Measurements from ENCODE around the gene TTLL7.
A peak's percentile ranks its signal among the peaks of the same experiment; 100 is the strongest.

The TTLL7 gene

DNA sequence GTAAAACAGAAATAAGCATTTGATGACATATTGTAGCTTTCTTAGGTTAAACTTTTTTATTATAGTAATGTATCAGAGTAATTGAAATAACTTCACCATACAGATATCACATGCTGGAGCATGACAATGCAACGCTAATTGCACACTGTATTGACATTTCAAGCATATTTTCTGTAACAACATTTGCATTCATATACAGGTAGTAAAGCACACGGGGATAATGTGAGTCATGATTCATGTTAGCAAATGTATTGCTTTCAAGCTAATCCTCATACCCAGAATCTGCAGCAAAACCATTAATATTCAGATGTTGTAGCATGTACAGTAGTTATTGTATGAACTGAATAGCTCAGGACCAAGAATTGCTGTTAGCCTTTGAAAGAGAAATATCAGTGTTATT is 133.9 kb downstream of the TTLL7 start:
- DNase-seq (ENCODE audit: low spot score), result no peak

DNA sequence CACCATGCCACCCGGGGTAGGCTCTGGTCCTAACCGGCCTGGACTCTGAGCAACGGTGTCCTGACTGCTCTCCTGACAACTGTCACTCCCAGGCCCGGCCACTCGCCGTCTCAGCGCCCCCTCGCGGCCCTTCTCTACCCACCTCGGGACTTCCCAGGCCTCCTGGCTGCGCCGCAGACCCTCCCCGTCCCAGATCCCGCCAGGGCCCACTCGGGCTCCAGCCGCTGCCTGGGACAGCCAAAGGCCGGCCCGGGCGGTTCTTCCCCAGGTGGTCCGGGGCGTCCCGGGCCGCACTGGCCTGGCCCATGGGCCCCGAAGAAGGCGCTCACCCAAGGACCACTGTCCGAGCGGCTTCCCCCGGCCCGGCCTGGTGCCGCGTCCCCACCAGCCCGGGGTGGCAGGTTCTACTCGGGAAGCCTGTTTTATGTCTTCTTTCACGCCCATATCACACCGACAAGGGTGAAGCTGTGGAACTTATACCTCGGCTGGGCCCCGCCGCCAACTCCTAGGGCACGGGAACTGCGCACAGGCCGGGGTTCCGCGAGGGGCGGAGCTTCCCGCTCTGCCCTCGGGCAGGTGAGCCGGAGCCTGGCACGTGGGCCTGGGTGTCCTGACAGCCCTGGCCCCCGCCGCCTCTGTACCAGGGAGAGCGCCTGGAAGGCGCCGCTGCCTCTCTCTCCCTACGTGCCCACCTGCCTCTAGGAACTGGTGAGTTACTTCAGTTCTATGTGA is 138.3 kb downstream of the TTLL7 start:
- peak; percentile 79 for DNase-seq (ENCODE audit: low spot score)

DNA sequence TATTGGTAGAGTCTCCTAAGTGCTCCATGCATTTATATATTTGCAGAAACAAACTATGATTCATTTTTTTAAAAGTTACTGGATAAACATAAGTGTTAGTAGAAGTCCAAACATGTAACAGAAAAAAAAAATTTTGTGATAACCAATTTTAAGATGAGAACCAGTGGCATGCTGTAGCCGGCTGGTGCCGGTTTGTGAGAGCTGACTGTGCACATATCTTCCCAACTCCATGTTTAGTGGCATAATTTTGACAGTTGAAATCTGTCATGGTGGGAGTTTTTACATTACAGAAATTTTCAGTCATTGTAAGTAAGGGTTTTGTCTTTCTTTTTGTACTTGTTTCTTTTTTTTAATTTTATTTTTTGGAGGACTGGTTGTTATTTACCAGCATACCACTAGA is 141.2 kb downstream of the TTLL7 start:
- DNase-seq (ENCODE audit: low spot score), result no peak

DNA sequence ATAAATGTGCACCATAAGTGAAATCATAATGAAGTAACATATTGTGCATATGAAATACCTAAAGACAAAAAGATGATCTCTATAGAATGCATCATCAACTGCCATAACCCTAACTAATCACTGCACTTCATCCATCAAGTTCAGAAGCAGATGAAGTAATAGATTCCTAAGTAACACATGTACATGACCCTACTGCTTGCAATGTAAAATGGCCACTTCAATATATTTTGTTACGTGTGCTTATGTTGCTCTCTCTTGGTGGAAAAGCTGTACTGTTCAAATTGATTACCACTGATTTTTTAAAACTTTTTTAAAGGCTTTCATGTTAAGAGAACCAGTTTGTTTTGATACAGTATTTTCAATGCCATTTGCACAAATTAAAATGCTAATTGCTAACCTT is 141.8 kb downstream of the TTLL7 start:
- DNase-seq (ENCODE audit: low spot score), result peak; percentile 50

DNA sequence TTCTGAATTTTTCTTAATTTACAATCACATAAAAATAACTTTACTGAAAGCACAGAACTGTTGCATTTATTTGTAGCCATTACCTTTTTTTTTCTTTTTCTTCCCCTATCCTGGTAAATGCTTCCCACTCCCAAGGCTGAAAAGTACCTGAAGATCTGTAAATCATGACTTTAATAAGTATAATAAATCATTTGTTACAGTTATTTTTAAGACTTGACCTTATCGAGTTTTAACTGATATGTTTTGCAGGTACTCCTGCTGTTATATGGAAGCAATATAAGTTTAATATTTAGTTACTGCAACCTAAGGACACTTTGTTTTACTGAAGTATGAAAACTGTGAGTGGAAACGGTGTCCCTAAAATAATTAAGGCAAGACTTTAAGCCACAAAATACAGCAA is 142.6 kb downstream of the TTLL7 start:
- no peak for DNase-seq (ENCODE audit: low spot score)

DNA sequence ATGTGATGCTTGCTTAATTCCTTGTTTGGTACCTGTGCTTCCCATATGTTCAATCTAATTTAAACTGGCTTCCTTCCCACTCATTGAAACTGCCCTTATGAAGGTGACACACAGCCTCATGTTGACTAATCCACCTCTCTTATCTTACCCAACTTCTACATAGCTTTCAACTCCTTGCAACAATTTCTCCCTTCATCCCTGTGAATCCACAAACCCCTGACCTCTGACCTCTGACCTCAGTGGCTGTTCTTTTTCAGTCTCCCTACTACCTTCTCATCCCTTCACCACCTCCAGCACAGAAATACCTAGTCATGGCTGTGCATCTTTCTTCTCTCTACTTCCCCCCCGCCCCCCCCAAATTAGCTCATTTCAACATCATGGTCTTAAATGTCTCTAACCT is 144.5 kb downstream of the TTLL7 start:
- DNase-seq (ENCODE audit: low spot score), result no peak

DNA sequence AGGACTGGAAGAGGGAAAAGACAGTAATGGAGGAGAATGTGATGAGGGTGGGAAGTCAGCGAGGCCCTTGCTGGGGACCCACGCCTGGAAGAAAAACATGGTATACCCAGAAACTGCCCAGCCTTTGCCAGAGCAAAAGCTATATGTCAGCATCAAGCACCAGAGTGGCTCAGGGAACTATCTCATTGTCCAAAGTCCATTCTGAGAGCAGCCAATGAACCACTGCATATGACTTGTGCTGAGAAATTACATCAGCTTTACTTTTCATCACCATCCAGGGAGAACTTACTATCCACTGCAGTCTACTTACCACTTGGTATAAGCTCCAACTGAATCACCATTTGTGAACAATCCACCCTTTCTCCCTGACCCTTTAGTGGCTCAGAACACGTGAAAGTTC is 148.1 kb downstream of the TTLL7 start:
- no peak for DNase-seq (ENCODE audit: low spot score)

DNA sequence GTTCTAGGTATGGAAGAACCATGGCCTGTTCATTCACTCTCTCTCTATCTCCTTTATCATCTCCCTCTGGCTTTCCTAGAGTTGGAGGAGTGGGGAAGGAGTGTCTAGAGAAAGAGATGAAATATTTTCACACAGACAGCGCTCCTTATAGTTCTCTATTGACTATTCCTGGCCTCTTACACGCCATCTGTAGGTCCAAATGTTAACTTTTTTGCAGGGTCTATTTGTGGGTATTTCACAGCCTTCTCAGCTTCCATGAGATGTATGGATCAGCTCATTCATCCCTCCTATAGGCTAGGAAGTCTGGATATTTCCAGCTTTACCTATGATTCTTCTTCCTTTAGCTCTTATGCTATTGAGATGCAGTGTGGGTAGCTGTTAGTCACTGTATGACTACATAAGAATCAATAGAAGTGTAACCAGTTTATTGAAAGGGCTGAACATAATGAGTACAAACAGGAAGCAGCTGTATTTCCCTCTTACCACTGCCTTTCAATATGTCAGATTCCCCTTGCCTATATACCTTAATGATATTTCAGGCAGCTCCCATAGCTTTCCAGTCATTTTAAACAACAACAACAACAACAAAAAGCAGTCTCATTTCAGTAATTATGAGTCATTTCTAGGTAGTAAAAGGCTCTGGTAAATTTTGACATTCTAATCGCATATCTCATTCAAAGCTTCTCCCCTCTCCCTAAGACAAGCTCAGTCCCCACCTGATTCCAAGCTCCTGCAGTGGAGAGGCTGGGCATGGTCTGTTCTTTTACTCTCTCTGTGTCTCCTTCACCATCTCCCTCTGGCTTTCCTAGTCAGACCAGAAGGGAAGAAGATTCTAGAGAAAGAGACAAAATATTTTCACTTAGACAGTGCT is 149.5 kb downstream of the TTLL7 start:
- no peak for DNase-seq (ENCODE audit: low spot score)

DNA sequence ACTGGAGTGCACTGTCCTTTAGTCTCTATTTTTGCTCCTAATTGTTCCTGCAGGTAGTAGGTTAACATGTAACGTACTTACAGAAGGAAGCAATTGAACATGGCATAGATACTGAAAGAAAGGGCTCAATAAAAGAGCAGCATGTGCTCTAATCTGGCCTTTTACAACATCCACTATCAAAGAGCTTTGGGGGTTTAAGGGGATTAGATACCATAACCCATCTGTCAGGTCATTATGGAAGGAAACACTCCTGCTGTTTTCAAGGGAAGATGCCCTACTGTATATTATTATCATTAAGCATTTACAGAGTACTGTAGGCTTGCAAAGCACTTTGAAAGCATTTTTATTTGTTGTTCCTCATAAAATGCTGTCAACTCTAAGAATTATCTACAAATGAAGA is 152.8 kb downstream of the TTLL7 start:
- DNase-seq (ENCODE audit: low spot score), result no peak

DNA sequence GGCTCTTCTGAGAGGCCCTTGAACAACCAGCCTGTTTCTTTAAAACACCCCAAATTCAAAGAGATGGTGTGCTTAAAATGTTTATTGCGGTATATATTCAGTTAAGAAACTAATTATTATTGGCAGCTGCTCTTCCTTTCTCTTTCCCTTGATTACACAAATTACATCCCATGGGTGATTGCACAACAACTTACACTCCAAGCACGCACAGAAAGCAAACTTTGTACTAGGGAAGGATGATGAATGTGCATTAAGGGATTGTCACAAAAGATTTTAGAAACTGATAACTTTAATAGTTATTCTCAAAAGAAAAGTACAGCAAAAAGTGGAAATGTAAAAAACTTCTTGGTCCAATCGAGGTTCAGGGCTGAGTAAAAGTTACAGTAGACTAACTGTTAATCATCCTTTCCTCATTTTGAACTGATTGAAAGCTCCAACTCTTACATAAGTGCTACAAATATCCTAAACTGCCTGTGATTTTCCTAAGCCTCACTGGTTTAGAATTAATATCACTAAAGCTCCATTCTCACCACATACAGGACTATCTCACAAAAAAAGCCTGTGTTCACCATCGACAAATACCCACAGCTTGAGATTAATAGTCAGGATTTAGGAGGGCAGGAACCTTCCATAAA is 153.4 kb downstream of the TTLL7 start:
- no peak for DNase-seq (ENCODE audit: low spot score)

DNA sequence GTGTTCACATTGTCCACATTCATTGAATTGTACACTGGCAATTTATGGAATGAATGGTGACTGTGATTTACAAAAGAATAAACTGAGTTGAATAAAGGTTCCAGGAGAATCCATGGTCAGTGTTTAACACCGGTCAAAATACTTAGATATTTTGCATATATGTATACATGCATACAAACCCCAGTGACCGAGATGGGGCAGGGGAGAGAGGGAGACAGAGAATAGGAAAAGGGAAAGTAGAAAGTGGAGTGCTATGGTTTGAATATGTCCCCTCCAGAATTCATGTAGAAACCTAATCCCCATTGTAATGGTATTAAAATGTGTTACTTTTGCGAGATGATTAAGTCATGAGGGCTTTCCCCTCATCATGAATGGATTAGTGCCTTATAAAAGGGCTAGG is 154.4 kb downstream of the TTLL7 start:
- DNase-seq (ENCODE audit: low spot score), result no peak

DNA sequence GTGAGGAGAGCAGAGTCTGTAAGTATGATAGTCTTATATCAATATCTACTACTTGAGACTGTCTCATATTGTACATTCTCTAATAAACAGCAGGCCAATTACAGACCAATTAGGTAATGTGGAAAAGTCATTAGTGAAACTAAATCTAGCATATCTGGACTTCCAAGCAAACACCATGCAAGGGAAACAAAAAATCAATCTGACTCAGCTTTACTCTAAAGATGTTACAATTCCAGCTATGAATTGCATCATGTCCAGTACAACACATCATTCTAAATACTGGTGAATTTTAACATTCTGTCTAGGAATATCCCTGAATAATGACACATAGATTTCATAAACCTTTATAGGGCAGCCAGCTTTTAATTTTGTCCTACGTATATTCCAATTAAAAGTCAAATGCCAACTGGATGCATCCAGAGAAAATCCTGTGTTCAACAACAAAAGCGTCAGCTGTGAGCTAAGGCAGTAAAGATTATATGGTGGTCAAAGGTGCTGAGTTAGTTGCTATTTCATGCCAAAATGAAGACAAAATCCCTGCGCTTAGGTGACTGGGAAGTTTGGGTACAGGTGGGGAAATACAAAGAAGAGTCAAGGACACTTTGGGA is 159.3 kb downstream of the TTLL7 start:
- DNase-seq (ENCODE audit: low spot score), result no peak

DNA sequence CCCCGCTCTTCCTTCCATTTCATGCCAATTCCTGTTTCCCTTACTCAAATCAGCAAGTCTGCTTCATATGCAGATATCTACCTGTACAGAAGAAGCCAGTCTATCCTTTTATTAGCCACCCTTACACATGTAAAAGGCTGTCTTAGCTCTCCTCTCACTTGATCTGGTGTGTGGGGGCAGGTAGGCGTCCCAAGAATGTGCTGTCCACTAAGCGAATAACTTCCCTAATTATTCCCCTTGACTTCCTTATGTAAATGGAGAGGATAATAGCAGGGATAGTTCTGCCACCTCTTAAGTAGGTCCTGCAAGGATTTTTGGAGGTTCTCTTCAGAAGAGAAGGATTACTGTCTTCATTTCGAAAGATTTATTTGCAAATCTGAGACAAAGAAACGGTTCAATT is 160.4 kb downstream of the TTLL7 start:
- no peak for DNase-seq (ENCODE audit: low spot score)

DNA sequence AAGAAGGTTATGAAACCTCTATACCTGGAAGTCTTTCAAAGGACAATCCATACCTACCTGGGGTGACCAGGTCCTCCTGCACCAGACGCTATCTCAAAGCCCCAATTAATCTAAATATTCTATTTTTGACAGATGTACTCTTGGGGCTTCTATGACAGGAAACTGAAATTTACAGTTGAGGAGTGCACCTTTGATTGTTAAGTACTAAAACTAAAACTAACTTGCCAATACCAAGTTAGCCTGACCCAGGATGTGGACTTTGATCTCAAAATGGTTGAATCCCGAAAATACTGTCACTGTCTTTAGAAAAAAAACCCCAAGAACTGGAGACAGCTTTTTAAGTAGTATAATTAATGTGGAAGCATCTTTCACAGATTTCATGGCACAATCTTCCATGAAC is 162.4 kb downstream of the TTLL7 start:
- DNase-seq (ENCODE audit: low spot score), result no peak

DNA sequence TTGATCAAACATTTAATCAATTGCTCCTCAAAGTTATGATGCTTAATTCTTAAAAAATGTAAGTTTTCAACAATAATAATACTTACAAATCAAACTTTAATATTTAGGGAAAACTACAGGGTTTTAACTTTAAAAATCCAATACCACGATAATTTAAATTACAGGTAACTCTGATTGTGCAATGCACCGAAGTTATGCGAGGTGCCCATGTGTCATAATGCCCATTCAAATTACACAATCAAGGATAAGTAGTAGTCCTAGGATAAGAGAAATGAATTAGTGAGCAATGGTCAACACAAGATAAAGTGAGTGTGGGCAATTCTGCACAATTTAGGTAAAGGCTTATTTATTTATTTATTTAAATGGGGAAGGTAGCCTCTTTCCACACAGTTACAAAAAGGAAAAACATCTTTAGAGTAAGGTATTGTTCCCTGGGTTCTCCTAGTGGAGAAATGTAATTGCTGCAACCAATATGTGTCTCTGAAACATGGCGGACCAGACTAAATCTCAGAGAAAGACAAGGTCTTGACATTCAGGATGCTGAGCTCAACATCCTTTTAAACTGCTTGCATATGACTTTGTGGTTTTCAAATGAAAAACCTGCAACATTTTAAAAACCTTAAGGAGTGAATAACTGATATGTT is 164.2 kb downstream of the TTLL7 start:
- DNase-seq (ENCODE audit: low spot score), result no peak

DNA sequence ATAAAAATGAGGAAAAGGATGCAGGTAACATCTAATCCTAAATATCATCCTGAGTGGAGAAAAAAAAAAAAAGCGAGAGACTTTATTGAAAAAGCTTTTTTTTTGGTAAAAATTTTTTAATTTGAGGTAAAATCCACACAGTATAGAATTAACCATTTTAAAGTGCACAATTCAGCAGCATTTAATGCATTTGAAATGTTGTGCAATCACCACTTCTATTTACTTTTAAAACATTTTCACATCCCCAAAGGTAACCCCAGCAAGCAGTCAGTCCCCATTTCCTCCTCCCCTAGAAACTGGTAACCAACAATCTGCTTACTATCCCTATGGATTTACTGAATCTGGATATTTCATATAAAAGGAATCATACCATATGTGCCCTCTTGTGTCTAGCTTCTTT is 166.7 kb downstream of the TTLL7 start:
- DNase-seq (ENCODE audit: low spot score), result no peak

DNA sequence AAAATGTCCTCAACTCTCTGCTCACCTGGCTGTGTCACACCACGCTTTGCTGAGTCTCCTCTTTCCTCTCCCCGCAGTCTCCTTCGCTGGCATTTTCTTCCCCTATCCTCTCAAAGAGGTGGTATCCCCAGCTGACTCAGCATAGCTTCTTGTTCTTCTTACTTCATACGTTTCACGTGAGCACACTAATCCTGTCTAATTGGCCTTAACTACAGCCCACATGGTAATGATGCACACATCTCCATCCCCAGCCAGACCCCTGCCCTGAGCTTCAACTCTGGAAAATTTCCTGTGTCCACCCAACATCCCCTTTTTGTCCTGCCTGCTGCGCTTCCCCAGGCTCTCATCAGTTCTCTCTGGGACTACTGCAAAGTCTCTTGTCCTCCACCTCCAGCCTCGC is 169.8 kb downstream of the TTLL7 start:
- DNase-seq (ENCODE audit: low spot score), result no peak

DNA sequence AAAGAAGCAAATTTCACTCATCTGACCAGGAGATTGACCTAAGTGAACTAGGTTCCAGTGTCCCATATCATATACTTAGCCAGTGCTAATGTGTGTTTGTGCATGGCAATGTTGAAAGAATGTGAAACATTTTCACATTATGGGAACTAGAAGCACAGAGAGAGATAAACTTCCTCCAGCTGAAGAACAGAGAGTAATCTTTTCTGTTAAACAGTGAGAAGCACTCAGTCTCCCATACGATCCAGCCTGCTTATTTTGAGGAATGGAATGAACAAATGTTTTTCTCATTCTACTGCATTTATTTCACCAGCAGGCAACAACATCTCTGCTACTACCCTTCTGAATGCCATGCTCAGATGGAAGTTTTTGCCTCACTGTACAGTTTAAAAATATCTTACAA is 170.5 kb downstream of the TTLL7 start:
- DNase-seq (ENCODE audit: low spot score), result no peak

DNA sequence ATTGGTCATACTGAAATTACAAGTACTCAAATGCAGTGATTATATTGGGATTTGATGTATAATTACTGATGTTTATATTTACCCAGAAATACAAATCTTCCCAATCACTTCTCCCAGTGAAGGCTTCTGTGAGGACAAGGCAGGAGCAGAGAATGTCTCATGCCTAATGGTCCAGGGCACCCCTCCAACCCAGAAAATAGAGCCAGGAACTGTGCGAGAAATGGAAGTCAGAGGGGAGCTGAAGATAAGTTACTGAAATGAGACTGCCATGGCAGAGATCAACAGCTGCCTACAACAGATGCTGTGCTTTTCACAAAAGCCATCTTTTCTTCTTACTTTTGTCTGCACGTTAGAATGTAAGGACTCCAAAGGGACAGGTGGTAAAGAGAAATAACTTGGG is 171.2 kb downstream of the TTLL7 start:
- DNase-seq (ENCODE audit: low spot score), result no peak

DNA sequence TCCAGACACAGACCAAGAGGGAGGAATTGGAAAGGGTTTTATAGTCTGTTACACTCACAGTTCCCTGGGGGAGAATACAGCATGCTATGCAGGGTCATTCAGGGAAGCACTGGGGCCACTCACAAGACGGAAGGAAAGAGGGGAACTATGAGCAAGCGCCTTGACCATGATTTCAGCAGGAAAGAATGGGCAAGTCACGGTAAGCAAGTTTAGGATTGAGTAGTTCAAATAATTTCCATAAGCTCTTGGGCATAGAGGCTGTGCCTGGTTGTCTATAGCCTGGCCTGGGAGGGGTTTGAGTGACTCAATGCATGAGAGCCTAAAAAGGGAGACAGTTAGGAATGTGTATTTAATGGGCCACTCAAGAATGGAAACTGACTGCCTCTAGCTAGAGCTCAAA is 176.7 kb downstream of the TTLL7 start:
- DNase-seq (ENCODE audit: low spot score), result no peak

DNA sequence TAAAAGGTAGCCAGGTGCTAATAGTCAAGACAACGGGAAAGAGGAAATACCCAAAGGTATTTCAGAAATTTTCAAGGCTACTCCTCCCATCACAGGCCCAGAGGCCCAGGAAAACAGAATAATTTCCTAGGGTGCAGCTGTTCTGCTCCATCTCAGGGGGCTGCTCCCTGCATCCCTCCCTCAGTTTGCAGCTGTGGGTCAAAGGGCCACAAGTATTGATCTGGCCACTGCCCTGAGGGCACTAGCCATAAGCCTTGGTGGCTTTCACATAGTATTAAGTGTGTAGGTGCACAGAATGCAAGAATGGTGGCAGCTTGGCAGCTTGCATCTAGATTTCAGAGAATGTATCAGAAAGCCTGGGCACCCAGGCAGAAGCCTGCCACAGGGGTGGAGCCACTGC is 179.5 kb downstream of the TTLL7 start:
- DNase-seq (ENCODE audit: low spot score), result no peak

DNA sequence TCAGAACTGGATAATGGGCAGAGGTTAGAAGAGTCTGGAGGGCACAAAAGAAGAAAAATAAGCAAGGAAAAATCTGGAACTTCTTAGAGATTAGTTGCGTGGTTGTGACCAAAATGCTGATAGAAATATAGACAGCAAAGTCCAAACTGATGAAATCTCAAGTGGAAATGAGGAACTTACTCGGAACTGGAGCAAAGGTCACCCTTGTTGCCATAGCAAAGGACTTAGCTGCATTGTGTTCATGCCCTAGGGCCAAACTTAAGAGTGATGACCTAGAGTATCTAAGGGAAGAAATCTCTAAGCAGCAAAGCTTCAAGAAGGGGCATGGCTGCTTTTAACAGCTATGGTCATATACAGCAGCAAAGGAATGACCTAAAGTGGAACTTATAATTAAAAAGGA is 180.0 kb downstream of the TTLL7 start:
- DNase-seq (ENCODE audit: low spot score), result no peak
